Prostate gland (tissue), 2 donors: ENCODE measurements around the gene GDF15. TPM values are rescaled to one million over a fixed set of nuclear protein-coding genes. Genes with fewer than 3 reads are reported as not detected.

Experiments used
- DNase-seq: peaks from one replicate; pipeline ENCODE4 v3.0.0-alpha.2; 2019; ENCODE audit warnings: low spot score
- H3K27ac ChIP-seq, 2 donors: fragments of 200-600 bp; sonication (generic); 2 replicates each; pipeline ENCODE4 v1.5.1; 2017 to 2019
- H3K27me3 ChIP-seq: fragments of 200-600 bp; sonication (generic); replicated peaks from 2 replicates; pipeline ENCODE4 v1.5.1; 2019; ENCODE audit not compliant: insufficient read depth
- H3K36me3 ChIP-seq, 2 donors: fragments of 200-600 bp; sonication (generic); 1 replicate in 1 of 2; 2 replicates in 1 of 2; pipeline versions ENCODE4 v1.5.1 to v1.8.1; 2017 to 2019
- H3K4me1 ChIP-seq: fragments of 200-600 bp; sonication (generic); replicated peaks from 2 replicates; pipeline ENCODE4 v1.5.1; 2019
- H3K4me3 ChIP-seq, 2 donors: fragments of 200-600 bp; sonication (generic); 2 replicates each; pipeline ENCODE4 v1.5.1; 2017 to 2019
- H3K9me3 ChIP-seq: fragments of 200-600 bp; sonication (generic); 2 replicates; pipeline ENCODE4 v1.5.1; 2017
- POLR2A ChIP-seq: fragments of 450-650 bp; IDR thresholded peaks from one replicate; pipeline ENCODE4 v1.6.1; 2016; ENCODE audit warnings: antibody characterized with exemption, mild to moderate bottlenecking
- POLR2AphosphoS5 ChIP-seq: sonication (generic); formaldehyde crosslinking; IDR thresholded peaks from one replicate; pipeline ENCODE4 v1.6.1; 2017; ENCODE audit warnings: antibody characterized with exemption
- WGBS: methylation state at CpG from one replicate; pipeline ENCODE4 v1.1.5; 2018; 5-methylcytosine and 5-hydroxymethylcytosine counted together
- intact Hi-C: fragments of 100-400 bp; cut with DNase I; formaldehyde crosslinking; loops from one replicate; pipeline ENCODE4 v1.14.2; 2022
- total RNA-seq, 2 donors: library from RNA; depleted of rRNA; stranded (reverse); fragments of >200 nt; gene quantifications; one replicate each; pipeline ENCODE4 v1.1.0, GENCODE V29; 2016
- TF ChIP-seq, protein P1 (sequence below), 4 experiments: fragments of 200-600 bp in 2 of 4; fragments of 450-650 bp in 2 of 4; sonication (generic) in 2 of 4; IDR thresholded peaks; 1 replicate in 3 of 4; 2 replicates in 1 of 4; pipeline ENCODE4 v1.5.1; 2016 to 2019; ENCODE audit warnings: antibody characterized with exemption in 4 of 4, mild to moderate bottlenecking in 2 of 4, moderate library complexity in 2 of 4

The GDF15 gene
- total RNA-seq, 2 donors from 2014 or later = 49.6 to 136 TPM

DNA sequence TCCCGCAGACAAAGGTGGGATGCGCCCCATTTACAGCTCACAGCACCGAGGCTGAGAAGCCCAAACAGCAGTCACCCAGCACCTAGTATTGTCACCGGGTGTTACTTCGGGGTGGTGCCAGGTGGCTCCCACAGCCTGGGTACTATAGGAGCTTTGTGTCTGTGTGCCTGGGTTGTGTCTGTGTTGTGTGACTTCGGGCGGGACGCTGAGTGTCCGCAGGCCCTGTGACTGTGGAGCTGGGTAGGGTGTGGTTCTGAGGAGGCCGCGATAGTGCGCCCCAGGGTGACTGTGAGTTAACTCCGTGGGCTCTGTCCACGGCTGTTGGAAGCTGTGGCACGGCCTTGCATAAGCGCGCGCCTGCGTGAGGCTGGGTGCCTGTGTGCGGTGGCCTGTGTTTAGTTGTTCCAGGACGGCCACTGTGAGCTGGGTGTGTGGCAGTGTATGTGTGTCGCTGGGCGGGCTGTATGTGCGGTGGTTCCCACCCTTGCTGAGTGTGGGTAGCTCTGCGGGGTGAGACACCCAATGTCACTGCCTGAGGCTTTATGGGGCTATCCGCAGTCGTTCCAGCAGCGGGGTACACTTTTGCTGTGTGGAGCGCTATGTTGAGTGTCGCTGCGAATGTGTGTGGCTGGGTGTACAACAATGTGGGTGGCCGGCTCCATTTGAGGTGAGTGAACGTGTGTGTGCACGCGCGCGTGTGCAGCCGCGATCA lies 32.7 kb downstream of the GDF15 start:
- TF ChIP-seq, protein P1, sequence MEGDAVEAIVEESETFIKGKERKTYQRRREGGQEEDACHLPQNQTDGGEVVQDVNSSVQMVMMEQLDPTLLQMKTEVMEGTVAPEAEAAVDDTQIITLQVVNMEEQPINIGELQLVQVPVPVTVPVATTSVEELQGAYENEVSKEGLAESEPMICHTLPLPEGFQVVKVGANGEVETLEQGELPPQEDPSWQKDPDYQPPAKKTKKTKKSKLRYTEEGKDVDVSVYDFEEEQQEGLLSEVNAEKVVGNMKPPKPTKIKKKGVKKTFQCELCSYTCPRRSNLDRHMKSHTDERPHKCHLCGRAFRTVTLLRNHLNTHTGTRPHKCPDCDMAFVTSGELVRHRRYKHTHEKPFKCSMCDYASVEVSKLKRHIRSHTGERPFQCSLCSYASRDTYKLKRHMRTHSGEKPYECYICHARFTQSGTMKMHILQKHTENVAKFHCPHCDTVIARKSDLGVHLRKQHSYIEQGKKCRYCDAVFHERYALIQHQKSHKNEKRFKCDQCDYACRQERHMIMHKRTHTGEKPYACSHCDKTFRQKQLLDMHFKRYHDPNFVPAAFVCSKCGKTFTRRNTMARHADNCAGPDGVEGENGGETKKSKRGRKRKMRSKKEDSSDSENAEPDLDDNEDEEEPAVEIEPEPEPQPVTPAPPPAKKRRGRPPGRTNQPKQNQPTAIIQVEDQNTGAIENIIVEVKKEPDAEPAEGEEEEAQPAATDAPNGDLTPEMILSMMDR (IDR thresholded peaks at IDR 0.05) = no peak
- TF ChIP-seq POLR2A (no peak), POLR2AphosphoS5 (no peak)
- 20% methylated on average over 39 of the region's 39 CpGs for WGBS
- Histone ChIP-seq H3K9me3 (no peaks in the 10 kb centered on the region), H3K36me3 (no peaks in the 10 kb centered on the region), H3K4me1 (peaks cover 14% of the 10 kb centered on the region), H3K4me3 (peak overlapping the region; percentile 59 to 75), H3K27me3 (no peaks in the 10 kb centered on the region), H3K27ac (peak overlapping the region; percentile 77 to 82)
- DNase-seq = no peak
- intact Hi-C loops = loop anchor here (5.0 to 10.0 kb wide), 2 partner anchors 141 to 214 kb away; partner anchors contain the start of gene RAB3A

DNA sequence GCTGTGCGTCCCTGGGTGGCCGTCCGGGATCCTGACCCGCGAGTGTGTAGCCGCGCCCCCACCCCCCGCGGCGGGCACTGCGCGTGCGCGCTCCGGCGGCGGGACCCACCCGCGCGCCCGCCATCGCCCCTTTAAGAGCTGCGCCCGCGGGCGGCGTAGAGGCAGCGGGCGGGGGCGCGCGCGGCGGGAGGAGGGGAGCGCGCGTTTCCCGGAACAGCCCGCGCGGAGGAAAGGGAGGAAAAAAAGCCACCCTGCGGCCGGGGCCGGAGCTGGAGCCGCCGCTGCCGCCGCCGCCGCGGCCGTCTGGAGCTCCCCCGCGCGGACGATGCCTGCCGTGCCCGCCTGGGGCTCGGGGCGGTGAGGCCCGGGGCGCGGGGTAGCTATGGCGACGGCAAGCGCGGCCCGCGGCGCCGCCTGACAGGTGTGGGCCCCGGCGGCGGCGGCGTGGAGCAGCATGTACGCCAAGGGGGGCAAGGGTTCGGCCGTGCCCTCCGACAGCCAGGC lies 33.3 kb downstream of the GDF15 start, which contains the start of gene SSBP4:
Gene SSBP4 (plus strand): TSS at position 204 of the 504 bp plus-strand sequence. CDS start 251 bp downstream, at position 455.
- Histone ChIP-seq H3K4me1 (peaks cover 14% of the 10 kb centered on the region), H3K27ac (peak within 1 kb of the TSS; percentile 77 to 82), H3K9me3 (no peaks in the 10 kb centered on the region), H3K27me3 (no peaks in the 10 kb centered on the region), H3K4me3 (peak within 1 kb of the TSS; percentile 59 to 75), H3K36me3 (no peaks in the 10 kb centered on the region)
- peak; percentile 54 for DNase-seq
- WGBS = under 1% methylated on average over 79 of the region's 80 CpGs
- intact Hi-C loops = loop anchor here (5.0 to 10.0 kb wide), 2 partner anchors 142 to 214 kb away; partner anchors contain the start of gene RAB3A
- TF ChIP-seq POLR2A (no peak), POLR2AphosphoS5 (peak; percentile 37)
- TF ChIP-seq, protein P1 (IDR thresholded peaks at IDR 0.05) = peak in 3 of 4 experiments; percentile 21 to 67 (median 62)

DNA sequence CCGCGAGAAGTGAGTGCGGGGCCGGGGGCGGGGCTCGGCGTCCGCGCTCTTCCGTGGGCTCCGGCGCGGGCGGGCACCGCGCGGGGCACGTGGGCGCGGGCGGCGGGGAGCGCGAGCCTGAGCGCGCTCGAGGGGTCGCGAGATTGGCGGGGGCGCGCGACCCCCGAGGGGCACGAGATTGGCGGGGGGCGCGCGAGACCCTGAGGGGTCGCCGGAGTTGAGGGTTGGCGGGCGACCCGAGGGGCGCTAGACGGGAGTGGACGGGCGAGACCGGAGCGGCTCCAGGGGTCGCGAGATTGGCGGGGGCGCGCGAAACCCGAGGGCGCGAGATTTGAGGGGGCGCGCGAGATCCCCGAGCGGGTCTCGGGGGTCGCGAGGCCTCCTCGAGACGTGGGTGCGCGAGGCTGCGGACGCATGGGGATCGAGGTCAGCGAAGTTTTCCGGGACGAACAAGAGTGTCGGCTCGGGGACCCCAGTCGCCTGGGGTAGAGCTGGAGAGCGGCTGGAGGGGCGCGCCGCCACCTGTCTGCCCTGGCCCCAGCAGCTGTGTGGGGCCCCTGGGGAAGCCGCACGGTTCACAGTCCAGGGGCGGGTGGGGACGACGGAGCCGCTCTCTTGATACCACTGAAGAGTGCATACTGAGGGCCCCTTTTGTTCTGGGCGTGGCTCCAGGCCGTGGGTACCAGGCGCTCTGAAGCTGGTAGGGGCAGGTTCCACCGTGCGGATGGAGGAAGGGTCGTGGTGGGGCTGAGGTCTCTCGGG lies 33.9 kb downstream of the GDF15 start:
- 1% methylated on average over 93 of the region's 97 CpGs for WGBS
- peak overlapping the region; percentile 59 to 75 for H3K4me3 ChIP-seq
- TF ChIP-seq, protein P1 (IDR thresholded peaks at IDR 0.05) = no peak
- no peak for TF ChIP-seq POLR2A
- TF ChIP-seq POLR2AphosphoS5 = no peak
- intact Hi-C loops = loop anchor here (5.0 to 10.0 kb wide), 2 partner anchors 143 to 215 kb away; partner anchors contain the start of gene RAB3A
- H3K9me3 ChIP-seq = no peaks in the 10 kb centered on the region
- DNase-seq = no peak
- H3K27me3 ChIP-seq = no peaks in the 10 kb centered on the region
- peak overlapping the region; percentile 77 to 82 for H3K27ac ChIP-seq
- peaks cover 14% of the 10 kb centered on the region for H3K4me1 ChIP-seq
- no peaks in the 10 kb centered on the region for H3K36me3 ChIP-seq

DNA sequence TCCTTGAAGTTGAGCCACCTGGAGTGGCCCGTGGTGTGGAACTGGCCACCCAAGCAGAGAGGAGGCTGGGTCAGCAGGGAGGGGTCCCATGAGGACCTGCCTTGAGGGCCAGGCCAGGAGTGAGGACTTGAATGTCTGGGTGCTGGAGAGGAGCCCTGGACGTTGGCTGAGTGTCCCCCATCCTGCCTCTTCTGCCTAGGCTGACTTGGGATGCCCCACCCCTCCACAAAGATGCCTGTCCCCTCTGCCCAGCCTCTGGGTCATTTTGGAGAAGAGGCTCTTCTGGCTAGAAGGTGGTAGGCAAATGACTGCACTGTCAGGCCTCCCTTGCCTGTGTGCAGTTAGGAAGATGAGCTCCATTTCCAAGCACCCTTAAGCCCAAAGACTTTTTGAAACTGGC lies 35.0 kb downstream of the GDF15 start:
- 36% methylated on average over 2 of the region's 2 CpGs for WGBS
- Histone ChIP-seq H3K27me3 (no peaks in the 10 kb centered on the region), H3K27ac (no peak overlapping the region), H3K4me1 (peaks cover 14% of the 10 kb centered on the region), H3K9me3 (no peaks in the 10 kb centered on the region), H3K36me3 (no peaks in the 10 kb centered on the region), H3K4me3 (no peak overlapping the region)
- TF ChIP-seq, protein P1 (IDR thresholded peaks at IDR 0.05) = no peak
- TF ChIP-seq POLR2A = no peak
- TF ChIP-seq POLR2AphosphoS5 = no peak
- intact Hi-C loops = no loop called here
- no peak for DNase-seq
